ENCODE measurements around the gene KDM4C. TPM values are rescaled to one million over a fixed set of nuclear protein-coding genes. Genes with fewer than 3 reads are reported as not detected.

The KDM4C gene
- total RNA-seq, 1 donor: 50.7 TPM

GRCh38 chr9:7185612-7186011 is 427.8 kb downstream of the KDM4C start:
- DNase-seq (ENCODE audit: insufficient read length, low spot score, missing footprints): no peak
- no peak for TF ChIP-seq CTCF (IDR thresholded peaks at IDR 0.05; ENCODE audit: extremely low read depth, low read depth, low read length)
- Histone ChIP-seq H3K27me3 (ENCODE audit: insufficient read depth, low read length) (no peaks in the 10 kb centered on the region), H4K20me1 (ENCODE audit: insufficient read depth, low read length) (no peaks in the 10 kb centered on the region), H3K4me2 (ENCODE audit: insufficient read depth, low read length) (no peak overlapping the region), H3K79me2 (ENCODE audit: insufficient read depth, low read length) (no peaks in the 10 kb centered on the region), H3K9me3 (ENCODE audit: low read depth, low read length) (no peaks in the 10 kb centered on the region), H3K36me3 (ENCODE audit: insufficient read depth, low read length) (no peaks in the 10 kb centered on the region), H2AFZ (ENCODE audit: low read length) (no peak overlapping the region), H3K4me1 (ENCODE audit: insufficient read depth, low read length) (no peaks in the 10 kb centered on the region), H3K27ac (ENCODE audit: low read depth, low read length) (no peak overlapping the region), H3K4me3 (ENCODE audit: insufficient read depth, low read length) (no peak overlapping the region)

GRCh38 chr9:7186175-7186574 is 428.4 kb downstream of the KDM4C start:
- Histone ChIP-seq H3K27ac (ENCODE audit: low read depth, low read length) (no peak overlapping the region), H3K4me1 (ENCODE audit: insufficient read depth, low read length) (no peaks in the 10 kb centered on the region), H3K9me3 (ENCODE audit: low read depth, low read length) (no peaks in the 10 kb centered on the region), H2AFZ (ENCODE audit: low read length) (no peak overlapping the region), H4K20me1 (ENCODE audit: insufficient read depth, low read length) (no peaks in the 10 kb centered on the region), H3K27me3 (ENCODE audit: insufficient read depth, low read length) (no peaks in the 10 kb centered on the region), H3K79me2 (ENCODE audit: insufficient read depth, low read length) (no peaks in the 10 kb centered on the region), H3K4me3 (ENCODE audit: insufficient read depth, low read length) (no peak overlapping the region), H3K4me2 (ENCODE audit: insufficient read depth, low read length) (no peak overlapping the region), H3K36me3 (ENCODE audit: insufficient read depth, low read length) (no peaks in the 10 kb centered on the region)
- DNase-seq (ENCODE audit: insufficient read length, low spot score, missing footprints): no peak
- TF ChIP-seq CTCF (IDR thresholded peaks at IDR 0.05; ENCODE audit: extremely low read depth, low read depth, low read length): peak; percentile 48

GRCh38 chr9:7192266-7192665 is 434.5 kb downstream of the KDM4C start:
- H3K9me3 ChIP-seq (ENCODE audit: low read depth, low read length): no peaks in the 10 kb centered on the region
- H4K20me1 ChIP-seq (ENCODE audit: insufficient read depth, low read length): no peaks in the 10 kb centered on the region
- no peak overlapping the region for H3K4me2 ChIP-seq (ENCODE audit: insufficient read depth, low read length)
- no peaks in the 10 kb centered on the region for H3K4me1 ChIP-seq (ENCODE audit: insufficient read depth, low read length)
- no peaks in the 10 kb centered on the region for H3K27me3 ChIP-seq (ENCODE audit: insufficient read depth, low read length)
- no peak overlapping the region for H3K27ac ChIP-seq (ENCODE audit: low read depth, low read length)
- no peak overlapping the region for H3K4me3 ChIP-seq (ENCODE audit: insufficient read depth, low read length)
- DNase-seq (ENCODE audit: insufficient read length, low spot score, missing footprints): no peak
- TF ChIP-seq CTCF (IDR thresholded peaks at IDR 0.05; ENCODE audit: extremely low read depth, low read depth, low read length): no peak
- H3K36me3 ChIP-seq (ENCODE audit: insufficient read depth, low read length): no peaks in the 10 kb centered on the region
- no peak overlapping the region for H2AFZ ChIP-seq (ENCODE audit: low read length)
- no peaks in the 10 kb centered on the region for H3K79me2 ChIP-seq (ENCODE audit: insufficient read depth, low read length)

GRCh38 chr9:7195526-7195925 is 437.8 kb downstream of the KDM4C start:
- no peak overlapping the region for H2AFZ ChIP-seq (ENCODE audit: low read length)
- DNase-seq (ENCODE audit: insufficient read length, low spot score, missing footprints): no peak
- no peaks in the 10 kb centered on the region for H3K9me3 ChIP-seq (ENCODE audit: low read depth, low read length)
- H4K20me1 ChIP-seq (ENCODE audit: insufficient read depth, low read length): no peaks in the 10 kb centered on the region
- H3K27me3 ChIP-seq (ENCODE audit: insufficient read depth, low read length): no peaks in the 10 kb centered on the region
- H3K4me3 ChIP-seq (ENCODE audit: insufficient read depth, low read length): no peak overlapping the region
- no peak overlapping the region for H3K27ac ChIP-seq (ENCODE audit: low read depth, low read length)
- no peaks in the 10 kb centered on the region for H3K36me3 ChIP-seq (ENCODE audit: insufficient read depth, low read length)
- no peaks in the 10 kb centered on the region for H3K4me1 ChIP-seq (ENCODE audit: insufficient read depth, low read length)
- no peak overlapping the region for H3K4me2 ChIP-seq (ENCODE audit: insufficient read depth, low read length)
- no peak for TF ChIP-seq CTCF (IDR thresholded peaks at IDR 0.05; ENCODE audit: extremely low read depth, low read depth, low read length)
- H3K79me2 ChIP-seq (ENCODE audit: insufficient read depth, low read length): no peaks in the 10 kb centered on the region

All from osteoblast (primary cell).